GM21528 (cell line): Measurements from ENCODE around the gene TEX11.
"Not testable (repeated sequence)": the region's sequence is repeated elsewhere in the genome, so short reads cannot be mapped to it uniquely, and the experiment has no call there.

Experiments
- ATAC-seq: cut with Tn5 transposase; IDR thresholded peaks from one replicate; pipeline ENCODE4 v1.9.1; 2021; ENCODE audit warnings: mild to moderate bottlenecking, moderate library complexity; ENCODE audit not compliant: unreplicated experiment, low FRiP score

TEX11 gene

DNA sequence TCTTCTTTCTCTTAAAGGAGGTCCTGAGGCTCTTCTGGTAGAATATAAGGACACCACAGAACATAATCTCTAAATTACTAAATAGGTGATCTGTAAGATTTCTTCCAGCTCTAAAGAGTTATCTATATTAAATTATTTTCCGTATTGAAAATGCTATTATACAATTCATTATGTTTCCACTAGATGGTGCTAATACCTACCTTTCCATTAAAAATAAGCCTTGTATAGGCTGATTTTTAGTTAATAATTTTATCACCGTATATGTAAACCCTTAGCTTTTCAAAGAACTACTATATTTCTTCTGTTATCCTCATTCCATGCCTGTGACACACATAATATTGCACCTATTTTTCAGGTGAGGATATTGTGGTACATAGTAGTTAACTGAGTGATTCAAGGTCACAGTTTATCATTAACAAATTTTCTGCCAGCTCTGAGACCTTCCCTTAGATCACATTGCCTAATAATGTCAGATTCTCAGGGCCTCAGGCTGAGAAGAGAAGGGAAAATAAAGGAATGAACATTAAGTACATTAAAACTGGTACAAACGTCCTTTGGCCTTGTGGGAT lies 138.8 kb downstream of the TEX11 start:
- no peak for ATAC-seq

DNA sequence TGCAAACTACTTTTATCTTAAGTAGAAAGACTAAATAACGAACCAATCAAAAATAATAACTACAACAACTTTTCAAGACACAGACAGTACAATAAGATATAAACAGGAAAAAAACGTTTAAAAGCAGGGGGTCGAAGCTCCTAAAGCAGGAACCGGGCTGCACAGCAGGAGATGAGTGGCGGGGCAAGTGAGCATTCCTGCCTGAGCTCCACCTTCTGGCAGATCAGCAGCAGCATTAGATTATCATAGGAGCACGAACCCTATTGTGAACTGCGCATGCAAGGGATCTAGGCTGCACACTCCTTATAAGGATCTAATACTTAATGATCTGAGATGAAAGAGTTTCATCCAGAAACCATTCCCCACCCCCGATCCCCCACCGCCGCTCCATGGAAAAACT lies 146.2 kb downstream of the TEX11 start:
- no peak for ATAC-seq

DNA sequence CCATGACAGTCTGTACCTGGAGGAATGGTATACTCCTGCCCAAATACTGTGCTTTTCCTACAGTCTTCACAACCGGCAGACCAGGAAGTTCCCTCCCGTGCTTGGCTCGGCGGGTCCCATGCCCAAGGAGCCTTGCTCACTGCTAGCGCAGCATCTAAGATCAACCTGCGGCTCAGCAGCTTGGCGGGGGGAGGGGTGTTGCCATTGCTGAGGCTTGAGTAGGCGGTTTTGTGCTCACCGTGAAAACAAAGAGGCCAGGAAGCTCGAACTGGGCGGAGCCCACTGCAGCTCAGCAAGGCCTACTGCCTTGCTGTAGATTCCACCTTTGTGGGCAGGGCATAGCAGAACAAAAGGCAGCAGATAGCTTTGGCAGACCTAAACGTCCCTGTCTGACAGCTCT lies 152.7 kb downstream of the TEX11 start:
- ATAC-seq = no peak

DNA sequence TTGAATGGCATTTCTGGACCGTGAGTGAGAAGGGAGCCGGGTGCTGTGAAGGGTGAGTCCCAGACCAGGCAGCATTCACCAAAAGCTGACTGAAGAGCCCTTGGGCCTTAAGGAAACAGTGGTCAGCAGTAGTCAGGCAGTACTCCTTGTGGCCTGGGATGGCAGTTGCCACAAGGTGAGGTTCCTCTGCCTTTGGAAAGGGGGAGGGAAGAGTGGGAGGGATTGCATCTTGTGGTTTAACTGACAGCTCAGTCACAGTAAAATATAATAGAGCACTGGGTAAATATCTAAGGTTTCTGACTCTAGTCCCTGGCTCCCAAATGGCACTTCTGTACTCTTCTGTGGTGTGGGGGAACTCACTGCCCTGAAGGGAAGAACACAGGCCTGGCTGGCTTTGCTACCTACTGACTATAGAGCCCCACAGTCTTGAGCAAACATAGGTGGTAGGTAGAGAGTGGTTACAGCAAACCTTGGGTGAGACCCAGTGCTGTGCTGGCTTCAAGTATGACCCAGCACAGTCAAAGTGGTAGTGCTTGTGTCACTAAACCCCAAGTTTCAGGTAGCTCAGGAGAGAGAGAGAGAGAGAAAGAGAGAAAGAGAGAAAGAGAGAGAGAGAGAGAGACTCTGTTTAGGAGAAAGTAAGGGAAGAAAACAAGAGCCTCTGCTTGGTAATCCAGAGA lies 154.2 kb downstream of the TEX11 start:
- ATAC-seq = no peak

DNA sequence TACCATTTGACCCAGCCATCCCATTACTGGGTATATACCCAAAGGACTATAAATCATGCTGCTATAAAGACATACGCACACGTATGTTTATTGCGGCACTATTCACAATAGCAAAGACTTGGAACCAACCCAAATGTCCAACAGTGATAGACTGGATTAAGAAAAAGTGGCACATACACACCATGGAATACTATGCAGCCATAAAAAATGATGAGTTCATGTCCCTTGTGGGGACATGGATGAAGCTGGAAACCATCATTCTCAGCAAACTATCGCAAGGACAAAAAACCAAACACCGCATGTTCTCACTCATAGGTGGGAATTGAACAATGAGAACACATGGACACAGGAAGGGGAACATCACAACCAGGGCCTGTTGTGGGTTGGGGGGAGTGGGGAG lies 174.7 kb downstream of the TEX11 start:
- ATAC-seq = not testable (repeated sequence)

DNA sequence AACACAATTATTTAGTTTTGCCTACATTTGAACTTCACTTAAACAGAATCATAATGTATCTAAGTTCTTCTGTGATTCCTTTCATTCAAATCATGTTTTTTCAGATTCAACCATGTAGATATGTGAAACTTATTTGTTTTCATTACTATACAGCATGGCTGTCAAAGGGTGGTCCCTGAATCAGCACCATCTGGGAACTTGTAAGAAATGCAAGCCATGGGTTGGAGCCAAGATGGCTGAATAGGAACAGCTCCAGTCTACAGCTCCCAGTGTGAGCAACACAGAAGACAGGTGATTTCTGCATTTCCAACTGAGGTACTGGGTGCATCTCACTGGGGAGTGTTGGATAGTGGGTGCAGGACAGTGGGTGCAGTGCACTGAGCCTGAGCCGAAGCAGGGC lies 180.6 kb downstream of the TEX11 start:
- ATAC-seq = not testable (repeated sequence)

DNA sequence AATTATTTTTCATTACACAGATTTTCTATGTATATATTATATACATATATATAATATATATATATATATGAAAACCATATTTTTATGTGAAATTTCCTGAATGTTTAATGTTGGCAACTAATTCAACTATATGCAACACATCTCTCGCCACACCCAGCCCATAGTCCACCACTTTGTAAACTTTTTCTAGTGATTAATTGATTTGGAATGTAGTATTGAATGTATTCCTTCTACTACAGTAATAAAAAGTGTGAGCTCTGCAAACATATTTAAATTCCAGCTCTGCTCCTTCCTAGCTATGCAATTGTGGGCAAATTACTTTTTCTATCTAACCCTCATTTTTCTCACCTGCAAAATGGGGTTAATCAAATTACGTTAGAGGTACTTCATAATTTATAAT lies 187.8 kb downstream of the TEX11 start:
- ATAC-seq = no peak

DNA sequence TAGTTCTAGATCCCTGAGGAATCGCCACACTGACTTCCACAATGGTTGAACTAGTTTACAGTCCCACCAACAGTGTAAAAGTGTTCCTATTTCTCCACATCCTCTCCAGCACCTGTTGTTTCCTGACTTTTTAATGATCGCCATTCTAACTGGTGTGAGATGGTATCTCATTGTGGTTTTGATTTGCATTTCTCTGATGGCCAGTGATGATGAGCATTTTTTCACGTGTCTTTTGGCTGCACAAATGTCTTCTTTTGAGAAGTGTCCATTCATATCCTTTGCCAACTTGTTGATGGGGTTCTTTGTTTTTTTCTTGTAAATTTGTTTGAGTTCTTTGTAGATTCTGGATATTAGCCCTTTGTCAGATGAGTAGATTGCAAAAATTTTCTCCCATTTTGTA lies 197.2 kb downstream of the TEX11 start:
- ATAC-seq = not testable (repeated sequence)

DNA sequence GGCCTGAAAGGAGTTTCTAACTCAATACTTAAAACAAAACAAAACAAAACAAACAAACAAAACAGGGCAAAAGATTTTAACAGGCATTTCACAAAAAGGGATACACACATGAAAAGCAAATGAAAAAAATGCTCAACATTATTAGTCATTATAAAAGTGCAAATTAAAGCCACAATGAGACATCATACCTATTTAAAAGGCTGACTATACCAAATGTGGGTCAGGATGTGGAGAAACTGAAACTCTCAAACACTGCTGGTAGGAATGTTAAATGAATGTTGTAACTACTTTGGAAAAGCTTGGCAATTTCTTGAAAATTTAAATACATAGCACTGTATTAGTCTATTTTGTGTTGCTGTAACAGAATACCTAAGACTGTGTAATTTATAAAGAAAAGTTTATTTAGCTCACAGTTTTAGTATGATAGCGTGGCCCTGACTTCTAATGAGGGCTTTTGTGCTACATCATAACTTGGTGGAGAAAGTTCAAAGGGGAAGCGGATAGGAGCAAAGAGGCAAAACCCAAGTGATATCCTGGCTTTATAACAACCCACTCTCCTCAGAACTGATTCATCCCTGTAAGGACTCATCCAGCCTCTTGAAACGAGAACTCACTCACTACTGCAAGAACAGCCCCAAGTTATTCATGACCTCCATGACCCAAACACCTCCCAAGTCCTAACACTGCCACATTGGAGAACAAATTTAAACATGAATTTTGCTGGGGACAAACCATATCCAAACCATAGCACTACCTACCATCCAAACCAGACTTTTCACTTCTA lies 214.0 kb downstream of the TEX11 start:
- ATAC-seq = no peak

DNA sequence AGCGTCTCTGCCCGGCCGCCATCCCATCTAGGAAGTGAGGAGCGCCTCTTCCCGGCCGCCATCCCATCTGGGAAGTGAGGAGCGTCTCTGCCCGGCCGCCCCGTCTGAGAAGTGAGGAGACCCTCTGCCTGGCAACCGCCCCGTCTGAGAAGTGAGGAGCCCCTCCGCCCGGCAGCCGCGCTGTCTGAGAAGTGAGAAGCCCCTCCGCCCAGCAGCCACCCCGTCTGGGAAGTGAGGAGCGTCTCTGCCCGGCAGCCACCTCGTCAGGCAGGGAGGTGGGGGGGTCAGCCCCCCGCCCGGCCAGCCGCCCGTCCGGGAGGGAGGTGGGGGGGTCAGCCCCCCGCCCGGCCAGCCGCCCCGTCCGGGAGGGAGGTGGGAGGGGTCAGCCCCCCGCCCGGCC lies 229.1 kb downstream of the TEX11 start:
- ATAC-seq = not testable (repeated sequence)

DNA sequence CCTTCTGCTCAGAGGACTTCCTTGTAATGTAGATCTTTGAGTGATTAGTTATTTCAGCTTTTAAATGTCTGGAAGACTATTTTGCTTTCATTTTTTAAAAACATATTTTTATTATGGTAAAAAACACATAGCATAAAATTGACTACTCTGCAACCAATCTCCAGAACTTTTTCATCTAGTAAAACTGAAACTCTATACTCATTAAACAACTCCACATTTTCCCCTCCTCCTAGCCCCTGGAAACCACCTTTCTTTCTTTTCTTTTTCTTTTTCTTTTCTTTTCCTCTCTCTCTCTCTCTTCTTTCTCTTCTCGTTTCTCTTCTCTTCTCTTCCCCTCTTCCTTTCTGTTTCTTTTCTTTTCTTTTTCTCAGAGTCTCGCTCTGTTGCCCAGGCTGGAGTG lies 233.2 kb downstream of the TEX11 start:
- ATAC-seq = no peak

DNA sequence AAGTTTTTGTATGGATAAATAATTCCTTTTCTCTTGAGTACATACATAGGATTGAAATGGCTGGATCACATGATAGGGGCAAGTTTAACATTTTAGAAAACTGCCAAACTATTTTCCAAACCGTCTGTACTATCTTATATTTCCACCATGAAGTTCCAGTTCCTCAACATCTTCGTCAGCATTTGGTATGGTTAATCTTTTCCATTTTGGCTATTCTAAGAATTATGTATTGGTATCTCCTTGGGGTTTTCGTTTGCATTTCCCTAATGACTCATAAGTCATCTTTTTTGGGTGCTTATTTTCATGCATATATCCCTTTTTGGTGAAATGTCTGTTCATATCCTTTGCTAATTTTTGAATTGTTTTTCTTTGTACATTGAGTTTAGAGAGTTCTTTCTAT lies 236.2 kb downstream of the TEX11 start:
- no peak for ATAC-seq

DNA sequence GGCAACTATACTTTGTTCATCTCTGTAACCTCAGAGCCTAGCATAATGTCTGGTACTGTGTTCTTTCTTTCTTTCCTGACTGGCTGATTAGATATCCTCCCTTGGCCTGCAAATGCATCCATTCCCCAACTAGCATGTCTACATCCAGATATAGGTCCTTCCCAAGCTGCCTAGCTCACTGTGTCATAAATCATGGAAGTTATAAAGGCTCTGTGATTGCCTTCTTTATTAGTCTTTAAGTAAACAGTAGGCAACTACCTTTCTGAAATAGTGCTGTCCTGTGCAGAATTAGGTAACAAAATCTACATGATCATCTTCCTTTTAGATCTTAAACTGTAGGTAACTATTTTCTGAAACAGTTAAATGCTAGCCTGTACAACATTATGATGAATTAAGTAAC lies 239.4 kb downstream of the TEX11 start:
- ATAC-seq = no peak

DNA sequence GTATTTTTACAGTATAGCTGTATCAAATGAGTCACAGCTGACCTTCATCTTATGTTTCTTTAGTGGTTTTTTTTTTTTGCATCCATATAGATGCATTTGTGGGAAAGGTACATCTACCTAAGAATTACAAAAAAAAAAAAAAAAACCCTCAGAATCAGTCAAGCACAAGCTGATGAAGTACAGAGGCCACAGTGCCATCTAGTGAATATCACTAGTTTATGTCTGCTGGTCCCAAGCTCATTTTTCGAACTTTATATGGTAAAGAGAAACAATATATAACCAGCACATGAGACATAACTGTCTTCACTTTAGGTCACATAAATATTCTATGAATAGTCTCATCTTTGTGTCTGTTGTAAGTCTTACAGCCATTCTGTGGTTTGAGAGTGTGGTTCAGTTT lies 243.8 kb downstream of the TEX11 start:
- ATAC-seq = no peak

DNA sequence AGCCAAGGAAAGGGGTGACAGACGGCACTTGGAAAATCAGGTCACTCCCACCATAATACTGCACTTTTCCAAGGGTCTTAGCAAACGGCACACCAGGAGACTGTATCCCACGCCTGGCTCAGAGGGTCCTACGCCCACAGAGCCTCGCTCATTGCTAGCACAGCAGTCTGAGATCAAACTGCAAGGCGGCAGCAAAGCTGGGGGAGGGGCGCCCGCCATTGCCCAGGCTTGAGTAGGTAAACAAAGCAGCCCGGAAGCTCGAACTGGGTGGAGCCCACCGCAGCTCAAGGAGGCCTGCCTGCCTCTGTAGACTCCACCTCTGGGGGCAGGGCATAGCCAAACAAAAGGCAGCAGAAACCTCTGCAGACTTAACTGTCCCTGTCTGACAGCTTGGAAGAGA lies 247.4 kb downstream of the TEX11 start:
- not testable (repeated sequence) for ATAC-seq

DNA sequence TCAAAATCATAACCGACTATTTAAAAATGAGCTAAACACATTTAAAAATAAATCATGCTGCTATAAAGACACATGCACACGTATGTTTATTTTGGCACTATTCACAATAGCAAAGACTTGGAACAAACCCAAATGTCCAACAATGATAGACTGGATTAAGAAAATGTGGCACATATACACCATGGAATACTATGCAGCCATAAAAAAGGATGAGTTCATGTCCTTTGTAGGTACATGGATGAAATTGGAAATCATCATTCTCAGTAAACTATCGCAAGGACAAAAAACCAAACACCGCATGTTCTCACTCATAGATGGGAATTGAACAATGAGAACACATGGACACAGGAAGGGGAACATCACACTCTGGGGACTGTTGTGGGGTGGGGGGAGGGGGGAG lies 251.0 kb downstream of the TEX11 start:
- not testable (repeated sequence) for ATAC-seq

DNA sequence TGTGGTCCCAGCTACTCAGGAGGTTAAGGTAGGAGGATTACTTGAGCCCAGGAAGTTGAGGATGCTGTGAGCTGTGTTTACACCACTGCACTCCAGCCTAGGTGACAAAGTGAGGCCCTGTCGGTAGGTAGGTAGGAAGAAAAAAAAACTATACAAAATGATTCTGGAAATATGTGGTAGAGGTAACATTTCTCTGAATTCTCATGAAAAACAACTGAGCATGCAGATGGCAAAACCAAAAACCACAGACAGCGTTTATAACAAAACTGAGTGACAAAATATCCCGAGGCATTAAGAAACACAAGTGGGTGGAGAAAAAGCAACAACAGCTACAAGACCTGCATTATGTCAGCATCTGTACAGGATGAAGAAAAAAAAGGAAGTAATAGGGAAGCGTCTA lies 252.2 kb downstream of the TEX11 start:
- ATAC-seq = no peak

DNA sequence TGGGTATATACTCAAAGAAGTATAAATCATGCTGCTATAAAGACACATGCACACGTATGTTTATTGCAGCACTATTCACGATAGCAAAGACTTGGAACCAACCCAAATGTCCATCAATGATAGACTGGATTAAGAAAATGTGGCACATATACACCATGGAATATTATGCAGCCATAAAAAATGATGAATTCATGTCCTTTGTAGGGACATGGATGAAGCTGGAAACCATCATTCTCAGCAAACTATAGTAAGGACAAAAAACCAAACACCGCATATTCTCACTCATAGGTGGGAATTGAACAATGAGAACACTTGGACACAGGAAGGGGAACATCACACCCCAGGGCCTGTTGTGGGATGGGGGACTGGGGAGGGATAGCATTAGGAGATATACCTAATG lies 260.6 kb downstream of the TEX11 start:
- not testable (repeated sequence) for ATAC-seq

DNA sequence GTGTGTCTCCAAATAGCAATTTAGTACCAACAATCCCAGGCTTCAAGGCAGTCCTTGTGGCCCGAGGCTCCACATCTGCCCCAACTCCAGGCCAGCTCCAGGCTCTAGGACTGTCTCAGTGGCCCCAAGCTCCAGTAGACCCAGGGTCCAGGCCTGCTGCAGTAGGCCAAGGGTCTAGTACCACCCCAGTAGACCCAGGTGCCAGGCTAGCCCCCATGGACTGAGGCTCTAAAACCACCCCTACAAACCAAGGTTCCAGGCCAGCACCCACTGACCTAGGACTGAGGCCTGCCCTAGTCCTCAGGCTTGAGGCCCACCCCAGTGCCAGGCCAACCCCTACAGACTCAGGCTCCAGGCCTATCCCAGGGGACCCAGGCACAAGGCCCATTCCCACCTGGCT lies 272.3 kb downstream of the TEX11 start:
- no peak for ATAC-seq

DNA sequence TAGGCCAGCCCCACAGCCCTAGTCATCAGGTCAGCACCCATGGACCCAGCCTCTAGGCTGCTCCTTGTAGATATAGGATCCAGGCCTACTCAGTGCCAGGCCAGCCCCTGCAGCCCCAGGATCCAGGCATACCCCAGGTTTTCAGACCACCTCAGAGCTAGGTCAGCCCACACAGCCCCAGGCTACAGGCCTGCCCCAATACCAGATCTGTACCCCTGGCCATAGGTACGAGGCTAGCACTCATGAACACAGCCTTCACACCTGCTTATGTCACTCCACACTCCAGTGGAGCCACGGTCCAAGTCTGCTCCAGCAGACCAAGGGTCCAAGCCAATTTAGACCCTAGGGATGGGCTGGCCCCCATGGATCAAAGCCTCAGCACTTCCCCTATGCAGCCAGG lies 272.8 kb downstream of the TEX11 start:
- ATAC-seq = no peak

DNA sequence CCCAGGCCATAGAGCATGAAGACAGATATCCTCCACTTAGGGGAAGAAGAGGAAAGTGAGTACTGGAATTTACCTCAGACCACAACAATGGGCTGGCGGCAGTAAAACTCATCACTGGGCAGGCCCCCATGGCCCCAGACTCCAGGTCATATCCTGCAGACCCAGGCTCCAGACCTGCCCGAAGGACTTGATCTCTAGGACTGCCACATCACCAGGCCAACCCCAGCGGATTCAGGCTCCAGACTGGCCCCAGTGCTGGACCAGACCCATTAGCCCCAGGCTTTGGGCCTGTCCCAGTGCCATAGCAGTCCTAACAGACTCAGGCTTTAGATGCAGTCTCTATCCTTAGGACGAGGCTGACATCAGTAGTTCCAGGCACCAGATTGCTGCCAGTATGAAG lies 273.3 kb downstream of the TEX11 start:
- ATAC-seq = no peak

DNA sequence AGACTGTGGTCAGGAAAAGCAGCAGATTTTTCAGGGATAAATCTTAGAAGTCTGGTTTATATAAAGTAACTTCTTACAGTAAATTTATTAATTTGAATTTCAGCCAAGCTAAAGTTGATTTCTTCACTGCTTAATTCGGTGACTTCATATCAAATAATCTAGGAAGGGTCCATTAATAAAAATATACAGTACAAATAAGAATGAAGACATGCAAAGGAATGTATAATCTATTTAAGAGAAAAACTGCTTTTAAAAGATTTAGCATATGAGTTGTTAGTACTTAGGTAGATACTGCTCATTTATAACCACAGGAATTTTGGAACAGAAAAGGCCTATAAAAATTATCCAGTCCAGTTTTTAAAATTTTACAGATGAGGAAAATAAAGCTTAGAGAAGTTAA lies 286.8 kb downstream of the TEX11 start:
- ATAC-seq = no peak
